RWPE2 (cell line): ENCODE results near the gene MOB2.

Experiments used
- ATAC-seq: fragments of 200-7000 bp; cut with Tn5 transposase; 3 replicates; pipeline ENCODE4 v1.9.1; 2021; ENCODE audit warnings: low read depth
- DNase-seq: peaks from one replicate; pipeline ENCODE4 v3.0.0-alpha.2; 2020; ENCODE audit warnings: low spot score
- H3K27ac ChIP-seq: fragments of 450-650 bp; 2 replicates; pipeline ENCODE4 v1.5.1; 2017; ENCODE audit warnings: mild to moderate bottlenecking; ENCODE audit not compliant: poor library complexity, severe bottlenecking
- H3K27me3 ChIP-seq: fragments of 250-450 bp; sonication (Bioruptor Pico); 2 replicates; pipeline ENCODE4 v1.5.1; 2021; ENCODE audit warnings: mild to moderate bottlenecking, moderate library complexity; ENCODE audit not compliant: insufficient read depth, poor library complexity, severe bottlenecking
- H3K36me3 ChIP-seq: fragments of 250-450 bp; sonication (Bioruptor Pico); 2 replicates; pipeline ENCODE4 v1.5.1; 2020; ENCODE audit warnings: low read depth, mild to moderate bottlenecking, moderate library complexity
- H3K4me1 ChIP-seq: fragments of 250-450 bp; sonication (Bioruptor Pico); 2 replicates; pipeline ENCODE4 v1.5.1; 2021; ENCODE audit warnings: mild to moderate bottlenecking, moderate library complexity; ENCODE audit not compliant: insufficient read depth, poor library complexity, severe bottlenecking
- H3K4me3 ChIP-seq: fragments of 250-450 bp; sonication (Bioruptor Pico); 2 replicates; pipeline ENCODE4 v1.5.1; 2021; ENCODE audit warnings: mild to moderate bottlenecking, moderate library complexity; ENCODE audit not compliant: severe bottlenecking
- H3K9me3 ChIP-seq: fragments of 250-450 bp; sonication (Bioruptor Pico); 2 replicates; pipeline ENCODE4 v1.5.1; 2021; ENCODE audit warnings: mild to moderate bottlenecking, moderate library complexity; ENCODE audit not compliant: severe bottlenecking
- TF ChIP-seq, protein P1 (sequence below): fragments of 450-650 bp; IDR thresholded peaks from one replicate; pipeline ENCODE4 v1.5.1; 2017; ENCODE audit warnings: mild to moderate bottlenecking, moderate library complexity; ENCODE audit not compliant: poor library complexity, severe bottlenecking

MOB2 gene

DNA sequence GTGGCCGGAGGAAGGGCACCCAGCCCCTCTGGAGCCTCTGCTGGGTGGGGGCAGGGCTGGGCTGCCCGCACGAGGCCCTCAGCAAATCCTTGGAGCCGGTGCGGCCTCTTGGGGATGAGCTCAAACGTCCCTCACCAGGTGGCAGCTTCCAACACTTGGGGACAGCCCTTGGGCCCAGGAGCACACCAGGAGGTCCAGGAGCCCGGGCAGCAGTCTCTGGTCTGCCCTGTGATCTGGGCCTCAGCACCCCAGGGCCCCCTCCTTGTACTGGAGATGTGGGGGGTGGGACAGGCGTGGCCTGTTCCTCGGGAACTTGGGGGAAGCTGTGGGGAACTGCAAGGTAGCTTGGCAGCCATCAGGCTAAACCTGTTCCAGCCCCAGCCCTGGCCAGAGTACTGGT, 40.0 kb downstream of the MOB2 start:
- H3K27ac ChIP-seq: no peak overlapping the region

DNA sequence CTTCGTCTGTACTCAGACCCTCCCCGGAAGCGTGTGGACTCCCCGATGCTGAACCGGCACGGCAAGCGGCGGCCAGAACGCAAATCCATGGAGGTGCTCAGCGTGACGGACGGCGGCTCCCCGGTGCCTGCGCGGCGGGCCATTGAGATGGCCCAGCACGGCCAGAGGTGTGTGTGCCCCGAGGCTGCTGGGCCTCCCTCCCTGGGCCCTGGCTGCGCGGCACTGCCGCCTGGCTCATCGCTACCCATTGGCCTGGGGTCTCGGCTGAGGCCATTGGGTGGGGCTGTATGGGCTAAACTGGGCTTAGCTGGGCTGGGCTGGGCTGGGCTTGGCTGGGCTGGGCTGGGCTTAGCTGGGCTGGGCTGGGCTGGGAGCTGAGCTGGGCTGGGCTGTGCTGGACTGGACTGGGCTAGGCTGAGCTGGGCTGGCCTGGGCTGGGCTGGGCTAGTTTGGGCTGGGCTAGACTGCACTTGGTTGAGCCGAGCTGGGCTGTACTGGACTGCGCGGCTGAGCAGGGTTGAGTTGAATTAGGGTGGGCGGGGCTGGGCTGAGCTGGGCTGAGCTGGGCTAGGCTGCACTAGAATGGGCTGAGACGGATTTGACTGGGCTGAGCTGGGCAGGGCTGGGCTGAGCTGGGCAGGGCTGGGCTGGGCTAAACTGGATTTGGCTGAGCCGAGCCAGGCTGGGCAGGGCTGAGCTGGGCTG, 40.7 kb downstream of the MOB2 start:
- no peaks in the 10 kb centered on the region for H3K36me3 ChIP-seq
- H3K4me3 ChIP-seq: no peak overlapping the region
- ATAC-seq: no peak

More for the DNA sequence above, 40.0 kb downstream of the MOB2 start:
- TF ChIP-seq, protein P1, sequence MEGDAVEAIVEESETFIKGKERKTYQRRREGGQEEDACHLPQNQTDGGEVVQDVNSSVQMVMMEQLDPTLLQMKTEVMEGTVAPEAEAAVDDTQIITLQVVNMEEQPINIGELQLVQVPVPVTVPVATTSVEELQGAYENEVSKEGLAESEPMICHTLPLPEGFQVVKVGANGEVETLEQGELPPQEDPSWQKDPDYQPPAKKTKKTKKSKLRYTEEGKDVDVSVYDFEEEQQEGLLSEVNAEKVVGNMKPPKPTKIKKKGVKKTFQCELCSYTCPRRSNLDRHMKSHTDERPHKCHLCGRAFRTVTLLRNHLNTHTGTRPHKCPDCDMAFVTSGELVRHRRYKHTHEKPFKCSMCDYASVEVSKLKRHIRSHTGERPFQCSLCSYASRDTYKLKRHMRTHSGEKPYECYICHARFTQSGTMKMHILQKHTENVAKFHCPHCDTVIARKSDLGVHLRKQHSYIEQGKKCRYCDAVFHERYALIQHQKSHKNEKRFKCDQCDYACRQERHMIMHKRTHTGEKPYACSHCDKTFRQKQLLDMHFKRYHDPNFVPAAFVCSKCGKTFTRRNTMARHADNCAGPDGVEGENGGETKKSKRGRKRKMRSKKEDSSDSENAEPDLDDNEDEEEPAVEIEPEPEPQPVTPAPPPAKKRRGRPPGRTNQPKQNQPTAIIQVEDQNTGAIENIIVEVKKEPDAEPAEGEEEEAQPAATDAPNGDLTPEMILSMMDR: no peak
- Histone ChIP-seq H3K9me3 (no peaks in the 10 kb centered on the region), H3K4me1 (no peaks in the 10 kb centered on the region), H3K36me3 (no peaks in the 10 kb centered on the region), H3K4me3 (no peak overlapping the region), H3K27me3 (no peaks in the 10 kb centered on the region)
- ATAC-seq (no peak), DNase-seq (no peak)

DNA sequence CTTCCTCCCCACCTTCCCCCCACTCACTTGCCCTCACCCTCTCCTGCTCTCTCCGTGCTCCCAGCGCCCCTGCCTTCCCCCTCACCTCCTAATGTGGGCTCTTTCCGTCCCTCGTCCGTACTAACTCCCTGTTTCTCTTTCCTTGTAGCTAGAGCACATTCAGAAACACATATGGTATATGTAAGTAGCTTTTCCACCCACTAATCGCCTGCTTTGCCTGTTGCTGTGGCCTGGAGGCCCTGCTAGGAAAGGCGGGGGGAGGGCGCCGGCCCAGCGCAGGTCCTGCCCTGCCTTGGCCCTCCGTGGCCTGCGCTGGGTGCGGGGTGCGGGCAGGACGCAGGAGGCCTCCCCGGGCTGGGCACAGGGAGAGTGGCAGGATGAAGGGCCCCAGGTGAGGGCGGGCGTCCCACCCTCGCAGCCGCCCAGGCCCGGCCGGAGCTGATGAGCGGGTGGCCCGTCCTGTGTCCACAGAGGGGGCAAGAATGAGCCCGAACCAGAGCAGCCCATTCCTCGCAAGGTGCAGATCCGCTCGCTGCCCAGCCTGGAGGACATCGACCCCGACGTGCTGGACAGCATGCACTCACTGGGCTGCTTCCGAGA, 41.7 kb downstream of the MOB2 start:
- ATAC-seq (no peak), DNase-seq (no peak)
- no peaks in the 10 kb centered on the region for H3K4me1 ChIP-seq
- TF ChIP-seq, protein P1: no peak
- H3K27ac ChIP-seq: no peak overlapping the region
- H3K4me3 ChIP-seq: no peak overlapping the region
- H3K9me3 ChIP-seq: no peaks in the 10 kb centered on the region
- H3K27me3 ChIP-seq: no peaks in the 10 kb centered on the region
- no peaks in the 10 kb centered on the region for H3K36me3 ChIP-seq

More for the DNA sequence above, 40.7 kb downstream of the MOB2 start:
- H3K4me1 ChIP-seq: no peaks in the 10 kb centered on the region
- no peaks in the 10 kb centered on the region for H3K9me3 ChIP-seq
- no peaks in the 10 kb centered on the region for H3K27me3 ChIP-seq
- DNase-seq: no peak
- H3K27ac ChIP-seq: no peak overlapping the region
- TF ChIP-seq, protein P1: no peak

DNA sequence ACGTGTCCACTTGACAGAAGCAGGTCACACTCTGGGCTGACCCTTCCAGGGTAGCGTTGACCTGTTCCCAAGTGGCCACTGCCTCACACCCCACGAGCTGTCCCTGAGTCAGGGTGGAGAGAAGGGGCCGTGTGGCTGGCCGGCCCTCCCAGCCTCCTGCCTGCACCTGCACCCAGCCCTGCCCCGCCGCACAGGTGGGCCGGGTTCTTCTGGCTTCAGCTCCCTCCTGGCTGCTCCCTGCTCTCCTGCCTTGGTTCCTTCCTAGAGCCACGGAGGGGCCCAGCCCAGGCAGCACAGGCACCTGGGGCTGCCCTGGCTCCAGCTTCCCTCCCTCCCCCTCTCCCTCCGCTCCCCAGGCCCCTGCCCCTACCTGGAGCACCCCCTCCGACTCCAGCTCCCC, 42.3 kb downstream of the MOB2 start:
- H3K36me3 ChIP-seq: no peaks in the 10 kb centered on the region
- H3K27ac ChIP-seq: no peak overlapping the region

More for the DNA sequence above, 42.3 kb downstream of the MOB2 start:
- ATAC-seq (no peak), DNase-seq (no peak)
- Histone ChIP-seq H3K4me1 (no peaks in the 10 kb centered on the region), H3K4me3 (no peak overlapping the region), H3K27me3 (no peaks in the 10 kb centered on the region), H3K9me3 (no peaks in the 10 kb centered on the region)
- TF ChIP-seq, protein P1: no peak
